ENCODE measurements around the gene CEP41. TPM values are rescaled to one million over a fixed set of nuclear protein-coding genes. Genes with fewer than 3 reads are reported as not detected.
"Not testable (repeated sequence)": the region's sequence is repeated elsewhere in the genome, so short reads cannot be mapped to it uniquely, and the experiment has no call there.

Gene CEP41
- total RNA-seq, 1 donor from 2014 or later, result 16.4 TPM

DNA sequence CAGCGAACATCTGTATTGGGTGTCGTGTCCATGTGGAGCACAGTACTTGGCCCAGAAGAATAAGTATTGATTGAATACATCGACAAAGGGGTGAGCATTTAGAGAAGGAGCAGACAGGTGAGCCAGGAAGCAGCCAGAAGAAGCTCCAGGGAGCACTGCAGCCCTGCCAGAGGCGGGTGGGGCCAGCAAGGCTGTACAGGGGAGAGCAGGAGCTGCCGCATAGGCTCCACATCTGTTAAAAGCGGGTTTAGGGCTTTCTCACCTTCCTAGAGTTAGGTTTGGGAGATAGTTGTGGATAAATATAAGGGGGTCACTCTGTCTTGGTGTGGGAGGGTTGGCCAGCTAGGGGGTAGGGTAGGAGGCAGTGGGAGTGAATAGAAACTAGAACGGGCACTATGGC lies 61.8 kb downstream of the CEP41 start:
- H3K27me3 Mint-ChIP-seq (ENCODE audit: unreplicated experiment), result no peaks in the 10 kb centered on the region
- DNase-seq (ENCODE audit: extremely low spot score, unreplicated experiment), result no peak
- H3K4me1 Mint-ChIP-seq (ENCODE audit: unreplicated experiment), result peaks cover 30% of the 10 kb centered on the region
- peaks cover 2% of the 10 kb centered on the region for H3K36me3 Mint-ChIP-seq (ENCODE audit: unreplicated experiment)
- peak overlapping the region; percentile 18 for H3K27ac Mint-ChIP-seq (ENCODE audit: unreplicated experiment)
- no peak overlapping the region for H3K4me3 Mint-ChIP-seq (ENCODE audit: unreplicated experiment)
- H3K9me3 Mint-ChIP-seq (ENCODE audit: unreplicated experiment), result peaks cover 7% of the 10 kb centered on the region
- TF ChIP-seq, protein P1, sequence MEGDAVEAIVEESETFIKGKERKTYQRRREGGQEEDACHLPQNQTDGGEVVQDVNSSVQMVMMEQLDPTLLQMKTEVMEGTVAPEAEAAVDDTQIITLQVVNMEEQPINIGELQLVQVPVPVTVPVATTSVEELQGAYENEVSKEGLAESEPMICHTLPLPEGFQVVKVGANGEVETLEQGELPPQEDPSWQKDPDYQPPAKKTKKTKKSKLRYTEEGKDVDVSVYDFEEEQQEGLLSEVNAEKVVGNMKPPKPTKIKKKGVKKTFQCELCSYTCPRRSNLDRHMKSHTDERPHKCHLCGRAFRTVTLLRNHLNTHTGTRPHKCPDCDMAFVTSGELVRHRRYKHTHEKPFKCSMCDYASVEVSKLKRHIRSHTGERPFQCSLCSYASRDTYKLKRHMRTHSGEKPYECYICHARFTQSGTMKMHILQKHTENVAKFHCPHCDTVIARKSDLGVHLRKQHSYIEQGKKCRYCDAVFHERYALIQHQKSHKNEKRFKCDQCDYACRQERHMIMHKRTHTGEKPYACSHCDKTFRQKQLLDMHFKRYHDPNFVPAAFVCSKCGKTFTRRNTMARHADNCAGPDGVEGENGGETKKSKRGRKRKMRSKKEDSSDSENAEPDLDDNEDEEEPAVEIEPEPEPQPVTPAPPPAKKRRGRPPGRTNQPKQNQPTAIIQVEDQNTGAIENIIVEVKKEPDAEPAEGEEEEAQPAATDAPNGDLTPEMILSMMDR (IDR thresholded peaks at IDR 0.05), result no peak

DNA sequence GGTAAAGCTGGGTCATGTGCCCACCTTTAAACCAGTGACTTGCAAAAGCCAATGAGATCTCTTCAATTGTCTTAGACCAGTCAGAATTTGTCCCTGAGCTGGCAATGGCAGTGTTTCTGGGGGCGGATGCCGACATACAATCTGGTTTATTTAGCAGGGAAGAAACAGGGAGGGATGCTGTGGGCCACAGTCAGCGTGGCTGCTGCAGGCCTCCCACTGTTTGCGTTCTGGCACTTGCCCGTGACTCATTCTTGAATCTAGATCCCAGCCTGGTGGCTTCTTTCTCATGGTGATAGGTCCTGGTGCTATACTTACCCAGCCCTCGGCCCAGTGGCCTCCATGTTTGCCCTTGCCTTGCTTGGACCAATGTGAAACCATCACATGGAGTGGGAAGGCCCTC lies 63.6 kb downstream of the CEP41 start:
- Mint-ChIP-seq H3K4me1 (ENCODE audit: unreplicated experiment) (peaks cover 48% of the 10 kb centered on the region), H3K9me3 (ENCODE audit: unreplicated experiment) (peaks cover 7% of the 10 kb centered on the region), H3K27me3 (ENCODE audit: unreplicated experiment) (no peaks in the 10 kb centered on the region), H3K4me3 (ENCODE audit: unreplicated experiment) (no peak overlapping the region), H3K27ac (ENCODE audit: unreplicated experiment) (no peak overlapping the region), H3K36me3 (ENCODE audit: unreplicated experiment) (peaks cover 2% of the 10 kb centered on the region)
- no peak for DNase-seq (ENCODE audit: extremely low spot score, unreplicated experiment)
- TF ChIP-seq, protein P1 (IDR thresholded peaks at IDR 0.05), result no peak

DNA sequence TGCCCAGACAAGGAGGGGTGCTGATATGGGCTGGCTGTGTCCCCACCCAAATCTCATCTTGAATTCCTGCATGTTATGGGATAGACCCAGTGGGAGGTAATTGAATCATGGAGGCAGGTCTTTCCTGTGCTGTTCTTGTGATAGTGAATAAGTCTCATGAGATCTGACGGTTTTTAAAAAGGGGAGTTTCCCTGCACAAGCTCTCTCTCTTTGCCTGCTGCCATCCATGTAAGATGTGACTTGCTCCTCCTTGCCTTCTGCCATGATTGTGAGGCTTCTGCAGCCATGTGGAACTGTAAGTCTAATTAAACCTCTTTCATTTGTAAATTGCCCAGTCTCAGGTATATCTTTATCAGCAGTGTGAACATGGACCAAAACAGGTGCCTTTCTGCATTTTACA lies 64.4 kb downstream of the CEP41 start:
- not testable (repeated sequence) for H3K27ac Mint-ChIP-seq (ENCODE audit: unreplicated experiment)

DNA sequence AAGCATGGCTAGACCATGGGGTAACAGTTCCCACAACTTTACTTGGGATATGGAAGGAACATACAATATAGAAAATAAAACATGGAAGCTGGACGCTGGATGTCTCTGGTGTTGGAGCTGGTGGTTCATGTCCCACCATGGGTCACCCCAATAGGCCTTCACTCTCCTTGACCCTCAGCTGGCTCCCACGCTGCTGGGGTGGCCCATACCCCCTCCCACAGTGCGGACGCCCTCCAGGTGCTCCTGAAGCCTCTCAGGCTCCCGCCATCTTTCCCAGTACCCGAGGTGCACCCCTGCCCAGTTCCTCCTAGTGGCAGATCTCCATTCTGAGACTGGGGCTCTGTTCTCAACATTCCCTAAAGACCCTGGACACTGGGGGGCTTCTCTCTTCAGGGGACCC lies 66.3 kb downstream of the CEP41 start:
- peaks cover 11% of the 10 kb centered on the region for H3K9me3 Mint-ChIP-seq (ENCODE audit: unreplicated experiment)
- H3K4me1 Mint-ChIP-seq (ENCODE audit: unreplicated experiment), result peaks cover 59% of the 10 kb centered on the region
- TF ChIP-seq, protein P1 (IDR thresholded peaks at IDR 0.05), result no peak
- peaks cover 5% of the 10 kb centered on the region for H3K36me3 Mint-ChIP-seq (ENCODE audit: unreplicated experiment)
- H3K27me3 Mint-ChIP-seq (ENCODE audit: unreplicated experiment), result no peaks in the 10 kb centered on the region
- peak overlapping the region; percentile 98 for H3K27ac Mint-ChIP-seq (ENCODE audit: unreplicated experiment)
- DNase-seq (ENCODE audit: extremely low spot score, unreplicated experiment), result no peak
- peak overlapping the region; percentile 47 for H3K4me3 Mint-ChIP-seq (ENCODE audit: unreplicated experiment)

More for the DNA sequence above, 64.4 kb downstream of the CEP41 start:
- DNase-seq (ENCODE audit: extremely low spot score, unreplicated experiment); H3K4me3 Mint-ChIP-seq (ENCODE audit: unreplicated experiment); H3K36me3 Mint-ChIP-seq (ENCODE audit: unreplicated experiment); H3K27me3 Mint-ChIP-seq (ENCODE audit: unreplicated experiment): not testable (repeated sequence)
- peaks cover 54% of the 10 kb centered on the region for H3K4me1 Mint-ChIP-seq (ENCODE audit: unreplicated experiment)
- H3K9me3 Mint-ChIP-seq (ENCODE audit: unreplicated experiment), result peaks cover 11% of the 10 kb centered on the region

DNA sequence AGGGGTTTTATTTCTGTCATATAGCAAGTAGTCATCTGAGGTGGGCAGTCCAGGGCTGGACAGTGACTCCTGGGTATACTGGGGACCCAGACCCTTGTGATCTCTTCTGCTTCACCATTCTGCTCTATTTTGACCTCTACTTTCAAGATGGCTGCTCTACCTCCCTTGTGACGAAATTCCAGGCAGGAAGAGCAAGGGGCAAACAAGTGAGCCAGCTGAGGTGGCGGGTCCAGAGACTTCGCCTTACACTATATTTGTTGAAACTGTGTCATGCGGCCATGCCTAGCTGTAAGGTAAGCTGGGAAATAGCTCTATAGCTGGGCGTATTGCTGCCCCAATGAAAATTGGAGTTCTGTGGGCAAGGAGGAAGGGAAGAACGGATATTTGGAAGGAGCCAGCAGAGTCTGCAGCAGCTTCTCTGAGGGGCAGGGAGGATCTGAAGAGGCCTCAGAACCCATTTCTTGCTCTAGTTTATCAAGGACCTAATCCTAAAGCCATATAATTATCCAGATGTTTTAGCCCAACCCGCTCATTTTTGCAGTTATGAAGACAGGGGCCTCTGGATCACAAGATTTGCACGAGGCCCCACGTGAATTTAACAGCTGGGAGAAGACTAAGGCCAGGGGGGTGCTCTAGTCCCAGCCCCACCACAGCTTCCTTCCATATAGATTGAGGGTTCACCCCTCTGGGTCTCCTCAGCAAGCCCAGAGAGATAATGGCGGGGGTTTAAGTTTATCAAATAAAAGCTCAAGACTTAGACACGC lies 68.2 kb downstream of the CEP41 start:
- Mint-ChIP-seq H3K9me3 (ENCODE audit: unreplicated experiment) (peaks cover 11% of the 10 kb centered on the region), H3K4me1 (ENCODE audit: unreplicated experiment) (peaks cover 62% of the 10 kb centered on the region), H3K4me3 (ENCODE audit: unreplicated experiment) (no peak overlapping the region), H3K27ac (ENCODE audit: unreplicated experiment) (peak overlapping the region; percentile 98), H3K36me3 (ENCODE audit: unreplicated experiment) (peaks cover 5% of the 10 kb centered on the region), H3K27me3 (ENCODE audit: unreplicated experiment) (no peaks in the 10 kb centered on the region)
- TF ChIP-seq, protein P1 (IDR thresholded peaks at IDR 0.05), result no peak
- no peak for DNase-seq (ENCODE audit: extremely low spot score, unreplicated experiment)
